ENCODE data around the gene PCDH17. TPM values are rescaled to one million over a fixed set of nuclear protein-coding genes. Genes with fewer than 3 reads are reported as not detected.

Gene PCDH17
- total and polyA plus RNA-seq, 2 donors (not counting 1 experiment from before 2014, with no cell fraction given), result 0.07 to 0.17 TPM

- H2AFZ ChIP-seq (ENCODE audit: low read length), result no peak overlapping the region
- TF ChIP-seq EZH2 (IDR thresholded peaks at IDR 0.05; ENCODE audit: low read length, missing control alignments), result no peak
- TF ChIP-seq CTCF (conservative IDR thresholded peaks at IDR 0.05 in 1 of 2, IDR thresholded peaks at IDR 0.05 in 1 of 2; ENCODE audit: low read depth in 1 of 2, low read length in 2 of 2), result no peak
- no peaks in the 10 kb centered on the region for H3K4me1 ChIP-seq (ENCODE audit: control insufficient read depth, extremely low read depth, insufficient read depth, low read length)
Measured at GRCh38 chr13:57675526-57675925, 44.0 kb downstream of the PCDH17 start.

GRCh38 chr13:57680609-57681008 lies 49.1 kb downstream of the PCDH17 start:
- Histone ChIP-seq H3K27me3 (ENCODE audit: control insufficient read depth, insufficient read depth, low read length) (no peaks in the 10 kb centered on the region), H3K4me3 (replicated peaks in 1 of 4; ENCODE audit: control extremely low read depth in 1 of 4, insufficient read depth in 1 of 4, low read depth in 3 of 4, low read length in 4 of 4) (no peak overlapping the region), H3K36me3 (ENCODE audit: control insufficient read depth, insufficient read depth, low read length) (no peaks in the 10 kb centered on the region), H3K4me2 (ENCODE audit: extremely low read depth, insufficient read depth, low read length) (no peak overlapping the region), H3K4me1 (ENCODE audit: control insufficient read depth, extremely low read depth, insufficient read depth, low read length) (no peaks in the 10 kb centered on the region), H3K9ac (ENCODE audit: insufficient read depth, low read length) (no peak overlapping the region), H2AFZ (ENCODE audit: low read length) (no peak overlapping the region), H4K20me1 (ENCODE audit: control insufficient read depth, extremely low read depth, insufficient read depth, low read length) (no peaks in the 10 kb centered on the region), H3K79me2 (ENCODE audit: control insufficient read depth, insufficient read depth, low read length) (no peaks in the 10 kb centered on the region), H3K27ac (ENCODE audit: insufficient read depth, low read length) (no peak overlapping the region), H3K9me3 (ENCODE audit: control insufficient read depth, insufficient read depth, low read depth, low read length) (no peaks in the 10 kb centered on the region)
- DNase-seq (ENCODE audit: low read depth in 2 of 2), result no peak
- TF ChIP-seq EZH2 (IDR thresholded peaks at IDR 0.05; ENCODE audit: low read length, missing control alignments) (no peak), CTCF (conservative IDR thresholded peaks at IDR 0.05 in 1 of 2, IDR thresholded peaks at IDR 0.05 in 1 of 2; ENCODE audit: low read depth in 1 of 2, low read length in 2 of 2) (no peak)

More at GRCh38 chr13:57675526-57675925, 44.0 kb downstream of the PCDH17 start:
- Histone ChIP-seq H3K36me3 (ENCODE audit: control insufficient read depth, insufficient read depth, low read length) (no peaks in the 10 kb centered on the region), H3K9ac (ENCODE audit: insufficient read depth, low read length) (no peak overlapping the region), H3K79me2 (ENCODE audit: control insufficient read depth, insufficient read depth, low read length) (no peaks in the 10 kb centered on the region), H3K4me2 (ENCODE audit: extremely low read depth, insufficient read depth, low read length) (no peak overlapping the region), H4K20me1 (ENCODE audit: control insufficient read depth, extremely low read depth, insufficient read depth, low read length) (no peaks in the 10 kb centered on the region), H3K27ac (ENCODE audit: insufficient read depth, low read length) (no peak overlapping the region), H3K4me3 (replicated peaks in 1 of 4; ENCODE audit: control extremely low read depth in 1 of 4, insufficient read depth in 1 of 4, low read depth in 3 of 4, low read length in 4 of 4) (no peak overlapping the region), H3K27me3 (ENCODE audit: control insufficient read depth, insufficient read depth, low read length) (no peaks in the 10 kb centered on the region), H3K9me3 (ENCODE audit: control insufficient read depth, insufficient read depth, low read depth, low read length) (no peaks in the 10 kb centered on the region)
- peak in 1 of 2 donors; percentile 29 for DNase-seq (ENCODE audit: low read depth in 2 of 2)

GRCh38 chr13:57682128-57682716 lies 50.7 kb downstream of the PCDH17 start:
- no peaks in the 10 kb centered on the region for H3K4me1 ChIP-seq (ENCODE audit: control insufficient read depth, extremely low read depth, insufficient read depth, low read length)
- TF ChIP-seq CTCF (conservative IDR thresholded peaks at IDR 0.05 in 1 of 2, IDR thresholded peaks at IDR 0.05 in 1 of 2; ENCODE audit: low read depth in 1 of 2, low read length in 2 of 2), result no peak
- TF ChIP-seq EZH2 (IDR thresholded peaks at IDR 0.05; ENCODE audit: low read length, missing control alignments), result no peak
- H3K27me3 ChIP-seq (ENCODE audit: control insufficient read depth, insufficient read depth, low read length), result no peaks in the 10 kb centered on the region
- no peak overlapping the region for H3K27ac ChIP-seq (ENCODE audit: insufficient read depth, low read length)
- H3K79me2 ChIP-seq (ENCODE audit: control insufficient read depth, insufficient read depth, low read length), result no peaks in the 10 kb centered on the region
- no peaks in the 10 kb centered on the region for H3K9me3 ChIP-seq (ENCODE audit: control insufficient read depth, insufficient read depth, low read depth, low read length)
- no peak overlapping the region for H3K9ac ChIP-seq (ENCODE audit: insufficient read depth, low read length)
- no peaks in the 10 kb centered on the region for H3K36me3 ChIP-seq (ENCODE audit: control insufficient read depth, insufficient read depth, low read length)
- H4K20me1 ChIP-seq (ENCODE audit: control insufficient read depth, extremely low read depth, insufficient read depth, low read length), result no peaks in the 10 kb centered on the region
- H3K4me3 ChIP-seq (replicated peaks in 1 of 4; ENCODE audit: control extremely low read depth in 1 of 4, insufficient read depth in 1 of 4, low read depth in 3 of 4, low read length in 4 of 4), result no peak overlapping the region
- no peak for DNase-seq (ENCODE audit: low read depth in 2 of 2)
- H3K4me2 ChIP-seq (ENCODE audit: extremely low read depth, insufficient read depth, low read length), result no peak overlapping the region
- H2AFZ ChIP-seq (ENCODE audit: low read length), result no peak overlapping the region
